Mesendoderm (in vitro differentiated cells): Measurements from ENCODE around the gene NIT2.
"Not testable (repeated sequence)": the region's sequence is repeated elsewhere in the genome, so short reads cannot be mapped to it uniquely, and the experiment has no call there.

ENCODE experiments used
- DNase-seq: peaks from one replicate; pipeline ENCODE4 v3.0.0; 2013
- H2AK5ac ChIP-seq: 2 replicates; pipeline ENCODE4 v1.6.1; 2013; ENCODE audit warnings: low read length, inconsistent platforms
- H2BK120ac ChIP-seq: 2 replicates; pipeline ENCODE4 v1.6.1; 2013; ENCODE audit warnings: low read depth, mild to moderate bottlenecking, low read length, moderate library complexity, mixed read lengths
- H2BK15ac ChIP-seq: replicated peaks from 2 replicates; pipeline ENCODE4 v1.6.1; 2013; ENCODE audit warnings: low read depth, mild to moderate bottlenecking, moderate library complexity
- H2BK5ac ChIP-seq: 2 replicates; pipeline ENCODE4 v1.6.1; 2013; ENCODE audit warnings: low read length, inconsistent platforms
- H3K18ac ChIP-seq: 2 replicates; pipeline ENCODE4 v1.6.1; 2013; ENCODE audit warnings: mild to moderate bottlenecking, low read length, mixed read lengths
- H3K23ac ChIP-seq: one replicate; pipeline ENCODE4 v1.6.1; 2013; ENCODE audit warnings: low read length
- H3K27ac ChIP-seq: 2 replicates; pipeline ENCODE4 v1.5.1; 2013; ENCODE audit warnings: low read depth, mild to moderate bottlenecking, inconsistent platforms, low read length, moderate library complexity
- H3K27me3 ChIP-seq: 2 replicates; pipeline ENCODE4 v1.6.1; 2013; ENCODE audit warnings: low read length, control low read depth, mild to moderate bottlenecking, inconsistent platforms; ENCODE audit not compliant: insufficient read depth, poor library complexity
- H3K36me3 ChIP-seq: 2 replicates; pipeline ENCODE4 v1.6.1; 2013; ENCODE audit warnings: low read length, inconsistent platforms; ENCODE audit not compliant: control insufficient read depth, insufficient read depth
- H3K4ac ChIP-seq: one replicate; pipeline ENCODE4 v1.6.1; 2013; ENCODE audit warnings: low read depth, mild to moderate bottlenecking, low read length, moderate library complexity
- H3K4me1 ChIP-seq: 2 replicates; pipeline ENCODE4 v1.6.1; 2013; ENCODE audit warnings: low read depth, low read length, inconsistent platforms; ENCODE audit not compliant: control insufficient read depth
- H3K4me2 ChIP-seq: 2 replicates; pipeline ENCODE4 v1.6.1; 2013; ENCODE audit warnings: low read length
- H3K4me3 ChIP-seq: 2 replicates; pipeline ENCODE4 v1.5.1; 2013; ENCODE audit warnings: mild to moderate bottlenecking, low read length
- H3K56ac ChIP-seq: one replicate; pipeline ENCODE4 v1.6.1; 2013; ENCODE audit warnings: low read length
- H3K79me1 ChIP-seq: 2 replicates; pipeline ENCODE4 v1.6.1; 2013; ENCODE audit warnings: low read length, inconsistent platforms
- H3K79me2 ChIP-seq: 2 replicates; pipeline ENCODE4 v1.6.1; 2013; ENCODE audit warnings: mild to moderate bottlenecking, low read length; ENCODE audit not compliant: control insufficient read depth, insufficient read depth
- H3K9ac ChIP-seq: 2 replicates; pipeline ENCODE4 v1.6.1; 2013; ENCODE audit warnings: low read length, inconsistent platforms
- H4K5ac ChIP-seq: one replicate; pipeline ENCODE4 v1.6.1; 2013; ENCODE audit warnings: low read length
- H4K8ac ChIP-seq: one replicate; pipeline ENCODE4 v1.6.1; 2013; ENCODE audit warnings: low read depth, mild to moderate bottlenecking, control low read depth, low read length, moderate library complexity
- WGBS: extraction: QIAGEN DNeasy Blood & Tissue Kit; methylation state at CpG from one replicate; pipeline ENCODE4 v1.1.7; 2013; ENCODE audit warnings: low lambda C conversion rate, missing lambda C conversion rate; ENCODE audit not compliant: insufficient coverage; ENCODE audit errors: extremely low coverage; 5-methylcytosine and 5-hydroxymethylcytosine counted together

NIT2 gene

DNA sequence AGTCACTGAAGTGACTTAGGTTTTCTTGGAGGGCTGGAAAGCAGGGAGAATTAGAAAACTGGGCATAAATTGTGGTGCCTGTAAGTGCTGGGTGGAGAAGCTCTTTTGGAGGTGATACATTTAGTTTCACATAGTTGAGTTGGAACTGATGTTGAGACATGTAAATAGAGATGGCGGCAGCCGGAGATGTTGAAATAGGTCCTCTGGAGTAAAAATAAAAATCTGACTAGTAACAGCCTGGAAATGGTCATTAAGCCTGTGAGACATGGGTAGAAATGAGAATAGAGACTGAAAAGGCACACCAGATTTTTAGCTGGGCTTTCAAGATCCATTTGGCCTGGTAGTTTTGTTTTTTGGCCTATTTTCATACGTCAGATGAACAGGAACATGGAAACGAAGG, 2.9 kb upstream of the NIT2 start:
- Histone ChIP-seq H3K4me1 (peaks cover 2% of the 10 kb centered on the region), H3K4ac (no peak overlapping the region), H3K9ac (no peak overlapping the region), H2AK5ac (no peak overlapping the region), H3K4me2 (no peak overlapping the region), H3K27ac (no peak overlapping the region), H3K56ac (no peak overlapping the region), H3K18ac (no peak overlapping the region), H4K8ac (no peak overlapping the region), H4K5ac (no peak overlapping the region), H3K79me2 (no peaks in the 10 kb centered on the region), H3K23ac (no peak overlapping the region), H2BK15ac (no peak overlapping the region), H3K27me3 (no peaks in the 10 kb centered on the region), H2BK120ac (no peak overlapping the region), H2BK5ac (no peak overlapping the region), H3K36me3 (no peaks in the 10 kb centered on the region), H3K4me3 (no peak overlapping the region), H3K79me1 (no peaks in the 10 kb centered on the region)
- WGBS, result no CpG with 5 or more reads among the region's 4 CpGs
- no peak for DNase-seq

GRCh38 chr3:100333051-100333450, 1.5 kb upstream of the NIT2 start:
- H3K23ac ChIP-seq, result no peak overlapping the region
- H2BK5ac ChIP-seq, result no peak overlapping the region
- no peak overlapping the region for H3K27ac ChIP-seq
- no peak overlapping the region for H3K9ac ChIP-seq
- H2BK120ac ChIP-seq, result no peak overlapping the region
- H2AK5ac ChIP-seq, result no peak overlapping the region
- no peak overlapping the region for H2BK15ac ChIP-seq
- no peak overlapping the region for H3K4me3 ChIP-seq
- H3K18ac ChIP-seq, result no peak overlapping the region
- H3K4me1 ChIP-seq, result peaks cover 2% of the 10 kb centered on the region
- no peaks in the 10 kb centered on the region for H3K79me1 ChIP-seq
- no peaks in the 10 kb centered on the region for H3K36me3 ChIP-seq
- H3K56ac ChIP-seq, result no peak overlapping the region
- no peak overlapping the region for H3K4me2 ChIP-seq
- H3K79me2 ChIP-seq, result no peaks in the 10 kb centered on the region
- H4K5ac ChIP-seq, result no peak overlapping the region
- no peak overlapping the region for H4K8ac ChIP-seq
- no peaks in the 10 kb centered on the region for H3K27me3 ChIP-seq
- DNase-seq, result no peak
- H3K4ac ChIP-seq, result no peak overlapping the region

DNA sequence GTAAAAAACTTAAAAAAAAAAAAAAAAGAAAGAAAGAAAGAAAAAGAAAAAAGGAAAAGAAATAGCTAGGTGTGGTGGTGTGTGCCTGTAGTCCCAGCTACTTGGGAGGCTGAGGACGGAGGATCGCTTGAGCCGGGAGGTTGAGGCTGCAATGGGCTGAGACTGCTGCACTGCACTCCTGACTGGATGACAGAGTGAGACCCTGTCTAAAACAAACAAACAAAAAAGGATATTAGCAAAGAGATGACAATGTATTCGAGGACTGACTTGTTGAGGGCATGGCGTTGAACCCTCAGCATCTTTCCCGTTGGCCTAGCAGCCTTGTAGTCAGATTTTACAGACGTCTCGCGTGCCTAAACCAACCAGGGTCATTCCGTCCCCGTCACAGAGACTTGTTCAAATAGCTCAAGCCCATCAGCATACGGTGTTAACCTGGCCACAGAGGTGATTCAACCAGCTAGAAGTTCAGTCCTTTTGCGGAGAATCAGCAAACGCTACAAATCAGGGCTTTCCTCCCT, 528 bp upstream of the NIT2 start:
- Histone ChIP-seq H3K4me2 (peak overlapping the region; percentile 99), H3K27ac (no peak overlapping the region), H3K9ac (peak overlapping the region; percentile 75), H3K36me3 (no peaks in the 10 kb centered on the region), H3K79me1 (no peaks in the 10 kb centered on the region), H3K4me3 (peak overlapping the region; percentile 53), H3K23ac (no peak overlapping the region), H3K56ac (peak overlapping the region; percentile 90), H2BK120ac (no peak overlapping the region), H3K27me3 (no peaks in the 10 kb centered on the region), H4K5ac (peak overlapping the region; percentile 9), H2AK5ac (no peak overlapping the region), H2BK15ac (no peak overlapping the region), H3K4me1 (peaks cover 2% of the 10 kb centered on the region), H3K79me2 (no peaks in the 10 kb centered on the region), H4K8ac (no peak overlapping the region), H3K18ac (no peak overlapping the region), H3K4ac (no peak overlapping the region), H2BK5ac (no peak overlapping the region)
- DNase-seq, result no peak
- WGBS, result no CpG with 5 or more reads among the region's 14 CpGs

DNA sequence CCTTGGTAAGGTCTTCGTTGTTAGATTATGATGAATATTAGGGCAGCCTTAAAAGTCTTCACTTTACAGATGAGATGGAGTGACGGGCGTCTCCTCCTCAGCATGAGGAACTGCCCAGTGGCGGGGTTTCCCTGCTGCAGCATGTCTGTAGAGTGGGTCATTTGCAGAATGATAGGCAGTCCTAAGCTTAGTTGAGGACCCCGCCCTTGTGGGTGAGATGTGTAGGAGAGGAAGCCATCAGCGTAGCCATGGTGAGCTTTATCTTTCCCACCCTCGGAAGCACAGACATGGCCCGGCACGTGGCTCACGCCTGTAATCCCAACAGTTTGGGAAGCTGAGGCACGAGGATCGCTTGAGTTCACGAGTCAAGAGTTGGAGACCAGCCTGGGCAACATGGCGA, 877 bp downstream of the NIT2 start:
- H2BK120ac ChIP-seq, result no peak overlapping the region
- H3K56ac ChIP-seq, result peak overlapping the region; percentile 88
- H3K79me2 ChIP-seq, result no peaks in the 10 kb centered on the region
- no peak overlapping the region for H4K5ac ChIP-seq
- peak overlapping the region; percentile 75 for H3K4me2 ChIP-seq
- no peak overlapping the region for H3K18ac ChIP-seq
- no peak overlapping the region for H3K27ac ChIP-seq
- no peak overlapping the region for H3K23ac ChIP-seq
- H3K27me3 ChIP-seq, result no peaks in the 10 kb centered on the region
- no peak overlapping the region for H3K4me3 ChIP-seq
- no CpG with 5 or more reads among the region's 14 CpGs for WGBS
- no peak overlapping the region for H3K4ac ChIP-seq
- H2BK15ac ChIP-seq, result no peak overlapping the region
- no peaks in the 10 kb centered on the region for H3K79me1 ChIP-seq
- no peak overlapping the region for H2AK5ac ChIP-seq
- H4K8ac ChIP-seq, result no peak overlapping the region
- H3K36me3 ChIP-seq, result no peaks in the 10 kb centered on the region
- H3K9ac ChIP-seq, result peak overlapping the region; percentile 80
- H3K4me1 ChIP-seq, result peaks cover 2% of the 10 kb centered on the region
- DNase-seq, result peak; percentile 71
- H2BK5ac ChIP-seq, result no peak overlapping the region

DNA sequence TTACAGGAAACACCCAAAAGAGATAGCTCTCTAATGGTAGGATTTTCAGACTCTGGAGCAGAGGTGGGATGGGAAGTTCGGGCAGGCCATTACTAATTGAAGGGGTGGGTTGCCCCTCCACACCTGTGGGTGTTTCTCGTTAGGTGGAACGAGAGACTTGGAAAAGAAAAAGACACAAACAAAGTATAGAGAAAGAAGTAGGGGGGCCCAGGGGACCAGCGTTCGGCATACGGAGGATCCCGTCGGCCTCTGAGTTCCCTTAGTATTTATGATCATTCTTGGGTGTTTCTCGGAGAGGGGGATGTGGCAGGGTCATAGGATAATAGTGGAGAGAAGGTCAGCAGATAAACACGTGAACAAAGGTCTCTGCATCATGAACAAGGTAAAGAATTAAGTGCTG, 1.7 kb downstream of the NIT2 start:
- not testable (repeated sequence) for H3K79me2 ChIP-seq, H2BK120ac ChIP-seq, H3K18ac ChIP-seq, H3K4ac ChIP-seq, H2BK5ac ChIP-seq, H2BK15ac ChIP-seq, H3K56ac ChIP-seq, H3K27ac ChIP-seq, H3K23ac ChIP-seq, H2AK5ac ChIP-seq, H4K8ac ChIP-seq, H3K79me1 ChIP-seq, H3K4me1 ChIP-seq, H3K4me2 ChIP-seq, H3K36me3 ChIP-seq, H3K27me3 ChIP-seq, H4K5ac ChIP-seq, DNase-seq, H3K9ac ChIP-seq, H3K4me3 ChIP-seq
- WGBS, result no CpG with 5 or more reads among the region's 10 CpGs

GRCh38 chr3:100338911-100339310, 4.4 kb downstream of the NIT2 start:
- H3K4me1 ChIP-seq, result peaks cover 2% of the 10 kb centered on the region
- H2BK15ac ChIP-seq, result no peak overlapping the region
- H2AK5ac ChIP-seq, result no peak overlapping the region
- no peak overlapping the region for H3K4me2 ChIP-seq
- H4K5ac ChIP-seq, result no peak overlapping the region
- no peak overlapping the region for H3K4me3 ChIP-seq
- no CpG with 5 or more reads among the region's 10 CpGs for WGBS
- no peak overlapping the region for H2BK120ac ChIP-seq
- H3K79me1 ChIP-seq, result no peaks in the 10 kb centered on the region
- H3K79me2 ChIP-seq, result no peaks in the 10 kb centered on the region
- H3K27ac ChIP-seq, result no peak overlapping the region
- no peak overlapping the region for H3K4ac ChIP-seq
- H3K18ac ChIP-seq, result no peak overlapping the region
- DNase-seq, result no peak
- no peaks in the 10 kb centered on the region for H3K27me3 ChIP-seq
- H3K23ac ChIP-seq, result no peak overlapping the region
- H3K9ac ChIP-seq, result no peak overlapping the region
- H2BK5ac ChIP-seq, result no peak overlapping the region
- no peaks in the 10 kb centered on the region for H3K36me3 ChIP-seq
- no peak overlapping the region for H4K8ac ChIP-seq
- no peak overlapping the region for H3K56ac ChIP-seq
